Prostate gland (tissue), 2 donors: ENCODE results near the gene TNFRSF1B.

Source experiments
- POLR2A ChIP-seq: fragments of 450-650 bp; IDR thresholded peaks from one replicate; pipeline ENCODE4 v1.6.1; 2016; ENCODE audit warnings: antibody characterized with exemption, mild to moderate bottlenecking
- TF ChIP-seq, protein P1 (sequence below), 4 experiments: fragments of 200-600 bp in 2 of 4; fragments of 450-650 bp in 2 of 4; sonication (generic) in 2 of 4; IDR thresholded peaks; 1 replicate in 3 of 4; 2 replicates in 1 of 4; pipeline ENCODE4 v1.5.1; 2016 to 2019; ENCODE audit warnings: antibody characterized with exemption in 4 of 4, mild to moderate bottlenecking in 2 of 4, moderate library complexity in 2 of 4

DNA sequence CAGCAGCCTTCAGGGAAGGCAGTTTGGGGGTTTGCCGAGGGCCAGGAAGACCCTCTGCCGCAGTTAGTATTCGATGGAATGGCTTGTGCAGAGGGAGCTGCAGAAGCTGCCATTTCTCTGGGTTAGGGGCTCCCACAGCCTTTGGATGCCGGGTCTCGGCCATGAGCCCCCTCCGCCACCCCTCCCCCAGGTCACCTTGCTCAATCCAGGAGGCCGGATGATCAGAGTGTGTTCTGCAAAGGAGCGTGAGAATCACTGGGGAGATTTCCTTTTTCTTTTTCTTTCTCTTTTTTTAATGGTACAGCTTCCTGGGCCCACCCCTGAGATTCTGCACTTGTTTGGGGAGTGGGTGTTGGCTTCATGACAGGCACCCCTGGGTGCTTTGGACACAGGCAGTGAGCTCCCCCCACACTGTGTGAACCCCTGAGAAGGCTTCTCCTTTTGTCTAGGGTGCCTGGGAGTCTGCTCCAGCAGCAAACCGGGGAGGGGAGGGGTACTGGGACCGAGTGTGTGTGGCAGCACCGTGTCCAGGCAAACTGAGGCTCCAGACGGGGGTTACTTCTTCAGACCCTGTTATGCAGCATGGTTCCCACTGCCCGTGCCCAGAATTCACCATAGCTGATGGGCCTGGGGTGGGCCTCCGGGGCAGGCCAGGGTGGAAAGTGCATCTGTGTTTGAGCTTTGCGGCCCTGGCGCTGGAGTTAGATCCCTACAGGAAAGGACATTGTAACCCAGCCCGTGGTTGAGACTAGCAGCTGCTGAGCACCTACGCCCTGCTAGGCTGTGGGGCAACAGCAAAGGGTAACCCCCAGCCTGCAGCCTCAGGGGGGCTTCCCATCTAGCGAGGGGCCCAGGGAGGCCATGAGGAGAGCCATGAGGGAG, 18.5 kb downstream of the TNFRSF1B start:
- no peak for TF ChIP-seq POLR2A
- TF ChIP-seq, protein P1, sequence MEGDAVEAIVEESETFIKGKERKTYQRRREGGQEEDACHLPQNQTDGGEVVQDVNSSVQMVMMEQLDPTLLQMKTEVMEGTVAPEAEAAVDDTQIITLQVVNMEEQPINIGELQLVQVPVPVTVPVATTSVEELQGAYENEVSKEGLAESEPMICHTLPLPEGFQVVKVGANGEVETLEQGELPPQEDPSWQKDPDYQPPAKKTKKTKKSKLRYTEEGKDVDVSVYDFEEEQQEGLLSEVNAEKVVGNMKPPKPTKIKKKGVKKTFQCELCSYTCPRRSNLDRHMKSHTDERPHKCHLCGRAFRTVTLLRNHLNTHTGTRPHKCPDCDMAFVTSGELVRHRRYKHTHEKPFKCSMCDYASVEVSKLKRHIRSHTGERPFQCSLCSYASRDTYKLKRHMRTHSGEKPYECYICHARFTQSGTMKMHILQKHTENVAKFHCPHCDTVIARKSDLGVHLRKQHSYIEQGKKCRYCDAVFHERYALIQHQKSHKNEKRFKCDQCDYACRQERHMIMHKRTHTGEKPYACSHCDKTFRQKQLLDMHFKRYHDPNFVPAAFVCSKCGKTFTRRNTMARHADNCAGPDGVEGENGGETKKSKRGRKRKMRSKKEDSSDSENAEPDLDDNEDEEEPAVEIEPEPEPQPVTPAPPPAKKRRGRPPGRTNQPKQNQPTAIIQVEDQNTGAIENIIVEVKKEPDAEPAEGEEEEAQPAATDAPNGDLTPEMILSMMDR (IDR thresholded peaks at IDR 0.05), result no peak
